RPMI7951 (cell line): ENCODE measurements around the gene SMG1. TPM values are rescaled to one million over a fixed set of nuclear protein-coding genes. Genes with fewer than 3 reads are reported as not detected.
"Not testable (repeated sequence)": the region's sequence is repeated elsewhere in the genome, so short reads cannot be mapped to it uniquely, and the experiment has no call there.

ENCODE experiments used
- DNase-seq: peaks from one replicate; pipeline ENCODE4 v3.0.0-alpha.2; 2012; ENCODE audit warnings: low read depth
- total RNA-seq: library from RNA; depleted of rRNA; stranded (reverse); fragments of >200 nt; shearing (Covaris generic); gene quantifications from 2 replicates; pipeline ENCODE4 v1.2.3, GENCODE V29; 2014

The SMG1 gene
- total RNA-seq, 1 experiment from 2014 or later, result 25.6 TPM

DNA sequence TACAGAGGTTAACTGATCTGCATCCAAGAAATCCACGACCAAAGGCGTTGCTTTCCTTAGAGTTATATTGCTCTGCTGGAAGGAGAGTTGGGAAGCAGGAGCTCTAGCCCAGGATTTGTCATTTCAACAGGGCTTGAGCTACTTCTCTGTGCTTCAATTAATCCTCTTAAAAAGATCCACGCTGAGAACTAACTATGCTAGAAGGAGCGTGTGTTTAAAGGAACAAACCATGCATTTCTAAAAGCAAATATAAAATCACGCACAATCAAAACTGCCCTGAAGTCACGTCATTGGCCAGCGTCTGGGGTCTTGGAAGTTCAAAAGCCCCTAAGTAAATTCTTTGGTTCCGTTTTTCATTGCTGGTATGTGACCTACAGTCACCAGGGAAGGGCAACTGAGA lies 125.9 kb downstream of the SMG1 start:
- no peak for DNase-seq

DNA sequence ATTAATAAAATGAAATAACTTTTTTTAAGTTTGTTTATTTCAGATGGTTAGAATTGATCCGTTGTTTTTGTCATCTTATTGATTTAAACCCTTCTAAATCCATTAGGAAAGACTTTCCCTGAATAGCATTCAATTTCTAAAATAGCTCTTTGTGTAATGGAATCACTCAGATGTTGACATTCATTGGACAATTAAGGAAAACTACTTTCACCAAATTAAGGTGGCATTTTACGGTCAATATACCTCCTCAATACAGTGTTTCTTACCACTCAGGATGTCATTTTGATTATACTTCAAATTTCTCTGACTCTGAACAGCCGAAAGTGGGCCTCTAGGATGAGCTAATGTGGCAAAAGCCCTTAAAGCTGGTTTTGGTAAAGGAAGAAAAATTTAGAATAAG lies 126.7 kb downstream of the SMG1 start:
- no peak for DNase-seq

- DNase-seq, result no peak
Observed at GRCh38 chr16:18797746-18798145, 128.5 kb downstream of the SMG1 start.

GRCh38 chr16:18796377-18796776 lies 129.8 kb downstream of the SMG1 start:
- DNase-seq, result no peak

- no peak for DNase-seq
Observed at GRCh38 chr16:18792836-18793433, 133.3 kb downstream of the SMG1 start.

GRCh38 chr16:18789850-18790706 lies 136.1 kb downstream of the SMG1 start, which contains the start of gene RPS15A:
Gene RPS15A, minus strand, starts transcription at chr16:18790334. Its CDS starts 1,221 bp downstream, at chr16:18789113.
- DNase-seq, result peak; percentile 96

- DNase-seq, result no peak
Observed at GRCh38 chr16:18789515-18789849, 136.7 kb downstream of the SMG1 start.

GRCh38 chr16:18788828-18789514 lies 137.2 kb downstream of the SMG1 start:
- no peak for DNase-seq

GRCh38 chr16:18784917-18785623 lies 141.1 kb downstream of the SMG1 start:
- DNase-seq, result no peak

- DNase-seq, result no peak
Observed at GRCh38 chr16:18783430-18784341, 142.5 kb downstream of the SMG1 start.

GRCh38 chr16:18782697-18783429 lies 143.3 kb downstream of the SMG1 start:
- DNase-seq, result no peak

GRCh38 chr16:18781232-18781631 lies 145.0 kb downstream of the SMG1 start:
- not testable (repeated sequence) for DNase-seq

DNA sequence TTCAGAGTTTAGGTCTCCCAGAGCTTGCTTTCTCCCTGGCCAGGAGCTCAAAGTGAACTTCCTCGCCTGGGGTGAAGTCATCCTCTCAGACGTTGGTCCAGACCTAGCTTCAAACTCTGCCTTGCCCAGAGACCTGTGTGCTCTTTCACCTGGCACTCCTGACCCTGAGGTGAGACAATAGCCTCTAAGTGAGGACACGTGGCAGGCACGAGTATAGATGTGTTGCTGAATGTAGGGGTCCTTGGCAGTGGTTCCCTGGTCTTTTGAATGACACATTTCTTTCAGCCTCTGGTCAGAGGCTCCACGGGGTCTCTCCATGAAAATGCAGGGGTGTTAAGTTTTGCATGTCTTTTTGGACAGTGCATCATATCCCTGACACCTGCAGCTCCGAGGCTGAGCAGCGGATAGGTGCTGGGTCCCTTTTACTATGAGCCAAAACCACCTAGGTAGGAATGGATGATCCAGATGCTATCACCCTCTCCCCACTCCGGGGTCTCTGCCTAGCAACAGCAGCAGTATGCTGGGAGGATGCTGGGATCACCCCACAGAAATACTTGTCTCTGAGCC lies 145.7 kb downstream of the SMG1 start:
- DNase-seq, result not testable (repeated sequence)

GRCh38 chr16:18777664-18778063 lies 148.5 kb downstream of the SMG1 start:
- not testable (repeated sequence) for DNase-seq

DNA sequence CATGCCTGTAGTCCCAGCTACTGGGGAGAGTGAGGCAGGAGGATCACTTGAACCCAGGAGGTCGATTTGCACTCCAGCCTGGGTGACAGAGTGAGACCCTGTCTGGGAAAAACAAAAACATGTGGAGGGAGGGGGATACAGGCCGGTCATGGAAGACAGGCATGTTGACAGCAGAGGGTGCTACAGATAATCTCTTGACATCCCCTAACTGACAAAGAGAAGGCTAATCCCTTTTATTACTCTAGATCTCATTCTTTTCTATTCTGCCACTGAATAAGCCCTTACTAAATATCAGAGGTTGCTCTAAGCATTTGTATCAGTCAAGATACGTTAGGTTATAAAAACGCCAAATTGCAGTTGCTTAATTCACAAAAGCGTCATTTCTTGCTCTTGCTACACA lies 149.9 kb downstream of the SMG1 start:
- DNase-seq, result not testable (repeated sequence)

GRCh38 chr16:18774651-18775050 lies 151.6 kb downstream of the SMG1 start:
- DNase-seq, result not testable (repeated sequence)

GRCh38 chr16:18772171-18772570 lies 154.0 kb downstream of the SMG1 start:
- DNase-seq, result not testable (repeated sequence)

GRCh38 chr16:18770336-18770962 lies 155.8 kb downstream of the SMG1 start:
- not testable (repeated sequence) for DNase-seq

DNA sequence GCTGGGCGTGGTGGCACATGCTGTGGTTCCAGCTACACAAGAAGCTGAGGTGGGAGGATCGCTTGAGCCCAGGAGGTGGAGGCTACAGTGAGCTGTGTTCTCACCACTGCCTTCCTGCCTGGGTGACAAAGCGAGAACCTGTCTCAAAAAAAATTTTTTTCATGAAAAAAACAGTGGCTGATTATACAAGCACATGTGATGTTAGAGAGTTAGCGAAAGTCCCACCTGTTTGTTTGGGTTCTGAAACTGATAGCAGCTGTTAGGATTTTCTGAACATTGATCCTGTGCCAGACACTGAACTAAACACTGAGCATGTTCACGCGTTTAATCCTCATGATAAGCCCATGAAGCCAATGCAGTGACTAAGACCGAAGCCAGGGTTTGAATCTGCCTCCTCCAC lies 159.0 kb downstream of the SMG1 start:
- DNase-seq, result not testable (repeated sequence)
